SU-DHL-6 (cell line): Measurements from ENCODE around the gene CD70.

Experiments
- CTCF ChIP-seq: fragments of 200-600 bp; sonication (generic); IDR thresholded peaks from one replicate; pipeline ENCODE4 v1.5.1; 2017; ENCODE audit warnings: antibody characterized with exemption, mild to moderate bottlenecking, low read length, moderate library complexity; ENCODE audit not compliant: insufficient read depth, poor library complexity, severe bottlenecking
- EZH2phosphoT487 ChIP-seq: fragments of 200-600 bp; sonication (generic), shearing (Covaris generic); conservative IDR thresholded peaks from 2 replicates; pipeline ENCODE4 v1.6.1; 2018; ENCODE audit warnings: mild to moderate bottlenecking, antibody characterized with exemption, low read length, moderate library complexity, mixed read lengths

- TF ChIP-seq CTCF (no peak), EZH2phosphoT487 (no peak)
These were observed 49.8 kb downstream of the CD70 start for GRCh38 chr19:6540918-6541689.
